HUES6 (cell line): Measurements from ENCODE around the gene OPRM1.

Experiments
- H3K27ac ChIP-seq: 2 replicates; pipeline ENCODE4 v1.7.0; 2013; ENCODE audit warnings: low read depth, mild to moderate bottlenecking, low read length, inconsistent platforms
- H3K27me3 ChIP-seq: 2 replicates; pipeline ENCODE4 v1.6.1; 2013; ENCODE audit warnings: low read length; ENCODE audit not compliant: control insufficient read depth, insufficient read depth
- H3K36me3 ChIP-seq: 2 replicates; pipeline ENCODE4 v1.6.1; 2013; ENCODE audit warnings: low read length; ENCODE audit not compliant: control insufficient read depth, insufficient read depth
- H3K4me1 ChIP-seq: 2 replicates; pipeline ENCODE4 v1.6.1; 2013; ENCODE audit warnings: low read length; ENCODE audit not compliant: control insufficient read depth, insufficient read depth
- H3K4me3 ChIP-seq: 2 replicates; pipeline ENCODE4 v1.5.1; 2013; ENCODE audit warnings: low read depth, low read length
- H3K9ac ChIP-seq: one replicate; pipeline ENCODE4 v1.6.1; 2013; ENCODE audit warnings: mild to moderate bottlenecking, low read length
- H3K9me3 ChIP-seq: 2 replicates; pipeline ENCODE4 v1.6.1; 2013; ENCODE audit warnings: low read depth, low read length; ENCODE audit not compliant: control insufficient read depth, insufficient read depth

OPRM1 gene

DNA sequence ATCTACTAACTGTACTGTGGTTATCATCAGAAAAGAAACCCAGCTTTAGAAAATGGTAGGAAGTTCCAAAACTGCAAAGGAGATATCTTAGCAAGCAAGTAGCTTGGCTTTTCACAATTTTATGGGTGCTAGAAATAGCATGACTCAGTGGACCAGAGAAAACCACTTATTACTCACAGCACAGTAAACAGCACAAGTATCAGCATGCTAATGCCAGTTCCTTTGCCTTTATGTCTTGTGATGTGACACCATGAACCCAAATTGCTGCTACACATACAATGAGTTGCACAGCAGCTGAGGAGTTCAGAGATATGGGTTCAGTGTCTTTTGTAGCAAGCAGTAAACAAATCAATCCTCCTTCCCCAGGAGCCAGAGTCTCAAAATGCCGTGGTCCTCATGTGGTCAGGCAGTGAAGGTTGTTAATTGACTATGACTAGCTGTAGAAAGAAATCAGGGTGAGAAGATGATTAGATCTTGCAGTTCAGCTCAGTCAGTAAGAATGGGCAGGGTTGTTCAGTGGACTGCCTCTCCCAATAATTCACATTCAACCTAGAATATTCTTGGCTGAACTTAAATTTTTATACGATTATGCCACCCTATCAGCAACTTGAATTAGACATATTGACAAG lies 73.3 kb downstream of the OPRM1 start:
- no peak overlapping the region for H3K27ac ChIP-seq
- no peaks in the 10 kb centered on the region for H3K4me1 ChIP-seq
- no peaks in the 10 kb centered on the region for H3K27me3 ChIP-seq
- no peaks in the 10 kb centered on the region for H3K36me3 ChIP-seq
- no peaks in the 10 kb centered on the region for H3K9me3 ChIP-seq
- H3K9ac ChIP-seq: no peak overlapping the region
- H3K4me3 ChIP-seq: no peak overlapping the region

DNA sequence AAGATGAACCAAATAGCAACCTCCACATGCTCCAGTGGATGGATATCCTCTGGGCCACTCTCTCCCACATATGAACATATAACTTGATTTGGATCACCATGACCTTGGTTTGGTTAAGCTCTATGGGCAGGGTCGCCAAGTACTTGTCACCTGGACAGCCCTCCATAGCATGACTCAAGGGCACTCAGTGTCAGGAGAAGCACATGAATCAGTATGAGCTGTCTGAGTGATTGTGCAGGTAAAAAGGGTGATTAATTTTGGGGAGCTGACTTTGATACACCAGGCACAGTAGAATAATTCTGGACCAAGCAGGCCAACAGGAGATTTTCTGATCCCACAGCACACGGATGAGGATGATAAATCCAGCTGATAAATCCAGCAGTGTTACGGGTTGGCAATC lies 74.4 kb downstream of the OPRM1 start:
- Histone ChIP-seq H3K9me3 (no peaks in the 10 kb centered on the region), H3K4me1 (no peaks in the 10 kb centered on the region), H3K9ac (no peak overlapping the region), H3K27me3 (no peaks in the 10 kb centered on the region), H3K27ac (no peak overlapping the region), H3K36me3 (no peaks in the 10 kb centered on the region), H3K4me3 (no peak overlapping the region)

GRCh38 chr6:154117485-154117884 lies 78.4 kb downstream of the OPRM1 start:
- H3K36me3 ChIP-seq: no peaks in the 10 kb centered on the region
- H3K4me1 ChIP-seq: no peaks in the 10 kb centered on the region
- no peak overlapping the region for H3K4me3 ChIP-seq

GRCh38 chr6:154122195-154122925 lies 83.3 kb downstream of the OPRM1 start:
- no peak overlapping the region for H3K27ac ChIP-seq
- no peak overlapping the region for H3K9ac ChIP-seq
- H3K4me3 ChIP-seq: no peak overlapping the region
- H3K27me3 ChIP-seq: no peaks in the 10 kb centered on the region
- H3K36me3 ChIP-seq: no peaks in the 10 kb centered on the region
- peaks cover 3% of the 10 kb centered on the region; the same call in 1 of the 2 replicates for H3K9me3 ChIP-seq
- H3K4me1 ChIP-seq: no peaks in the 10 kb centered on the region

More at GRCh38 chr6:154117485-154117884, 78.4 kb downstream of the OPRM1 start:
- Histone ChIP-seq H3K27ac (no peak overlapping the region), H3K27me3 (no peaks in the 10 kb centered on the region), H3K9ac (no peak overlapping the region), H3K9me3 (no peaks in the 10 kb centered on the region)

GRCh38 chr6:154123155-154123956 lies 84.3 kb downstream of the OPRM1 start:
- H3K4me1 ChIP-seq: peaks cover 6% of the 10 kb centered on the region; the same call in 1 of the 2 replicates
- H3K27me3 ChIP-seq: no peaks in the 10 kb centered on the region
- H3K27ac ChIP-seq: no peak overlapping the region
- H3K9me3 ChIP-seq: peaks cover 3% of the 10 kb centered on the region; the same call in 1 of the 2 replicates
- no peak overlapping the region for H3K9ac ChIP-seq
- H3K36me3 ChIP-seq: no peaks in the 10 kb centered on the region
- no peak overlapping the region for H3K4me3 ChIP-seq

DNA sequence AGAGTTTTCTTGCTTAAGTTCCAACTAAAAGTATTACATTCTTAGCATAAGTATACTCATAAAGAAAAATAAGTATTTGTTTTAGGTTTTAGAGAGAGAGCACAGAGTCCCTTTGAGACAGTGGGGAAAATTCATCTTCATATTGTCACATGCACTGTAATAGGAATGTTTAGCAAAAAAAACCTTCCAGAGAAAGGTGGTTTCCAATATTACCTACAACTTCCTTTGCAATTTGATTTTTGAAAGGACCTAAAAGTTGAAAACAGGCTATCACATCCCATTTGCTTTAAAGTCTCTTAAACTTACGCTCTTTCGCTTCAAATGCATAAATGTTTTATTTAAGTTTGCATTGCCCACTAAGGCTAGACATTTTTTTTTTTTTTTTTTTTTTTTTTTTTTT lies 86.4 kb downstream of the OPRM1 start:
- no peak overlapping the region for H3K4me3 ChIP-seq
- no peaks in the 10 kb centered on the region for H3K27me3 ChIP-seq
- H3K36me3 ChIP-seq: no peaks in the 10 kb centered on the region
- peaks cover 3% of the 10 kb centered on the region; the same call in 1 of the 2 replicates for H3K9me3 ChIP-seq
- H3K27ac ChIP-seq: no peak overlapping the region
- H3K4me1 ChIP-seq: peaks cover 7% of the 10 kb centered on the region; the same call in 1 of the 2 replicates
- no peak overlapping the region for H3K9ac ChIP-seq

DNA sequence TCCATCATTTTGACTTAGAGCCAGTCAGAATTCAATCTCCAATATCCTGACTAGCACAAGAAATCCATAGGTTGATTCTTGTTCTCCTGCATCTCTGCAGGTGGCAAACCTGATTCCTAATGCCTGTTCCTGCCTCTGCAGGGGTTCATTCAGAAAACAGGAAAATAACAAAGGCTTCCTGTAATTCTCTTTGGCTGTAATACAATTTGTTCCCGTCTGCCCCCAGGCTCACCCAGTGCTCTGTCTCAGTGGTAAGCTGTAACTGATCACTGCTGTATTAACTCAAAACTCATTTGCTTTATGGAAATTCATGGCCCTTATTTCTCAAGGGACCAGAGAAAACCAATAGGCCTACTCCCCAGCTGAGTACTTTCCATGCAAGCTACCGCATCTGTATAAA lies 88.6 kb downstream of the OPRM1 start:
- Histone ChIP-seq H3K4me1 (peaks cover 7% of the 10 kb centered on the region; the same call in 1 of the 2 replicates), H3K9ac (no peak overlapping the region), H3K27me3 (no peaks in the 10 kb centered on the region), H3K4me3 (no peak overlapping the region), H3K36me3 (no peaks in the 10 kb centered on the region), H3K27ac (no peak overlapping the region), H3K9me3 (peaks cover 3% of the 10 kb centered on the region; the same call in 1 of the 2 replicates)

GRCh38 chr6:154134471-154135147 lies 95.6 kb downstream of the OPRM1 start:
- H3K27ac ChIP-seq: no peak overlapping the region
- no peaks in the 10 kb centered on the region for H3K9me3 ChIP-seq

GRCh38 chr6:154138793-154139192 lies 99.8 kb downstream of the OPRM1 start:
- Histone ChIP-seq H3K9me3 (no peaks in the 10 kb centered on the region), H3K4me3 (no peak overlapping the region), H3K36me3 (no peaks in the 10 kb centered on the region), H3K27me3 (no peaks in the 10 kb centered on the region), H3K27ac (no peak overlapping the region), H3K4me1 (peaks cover 9% of the 10 kb centered on the region; the same call in 1 of the 2 replicates), H3K9ac (no peak overlapping the region)

More at GRCh38 chr6:154134471-154135147, 95.6 kb downstream of the OPRM1 start:
- Histone ChIP-seq H3K4me1 (peaks cover 6% of the 10 kb centered on the region; the same call in 1 of the 2 replicates), H3K4me3 (no peak overlapping the region), H3K9ac (no peak overlapping the region), H3K36me3 (no peaks in the 10 kb centered on the region), H3K27me3 (no peaks in the 10 kb centered on the region)

DNA sequence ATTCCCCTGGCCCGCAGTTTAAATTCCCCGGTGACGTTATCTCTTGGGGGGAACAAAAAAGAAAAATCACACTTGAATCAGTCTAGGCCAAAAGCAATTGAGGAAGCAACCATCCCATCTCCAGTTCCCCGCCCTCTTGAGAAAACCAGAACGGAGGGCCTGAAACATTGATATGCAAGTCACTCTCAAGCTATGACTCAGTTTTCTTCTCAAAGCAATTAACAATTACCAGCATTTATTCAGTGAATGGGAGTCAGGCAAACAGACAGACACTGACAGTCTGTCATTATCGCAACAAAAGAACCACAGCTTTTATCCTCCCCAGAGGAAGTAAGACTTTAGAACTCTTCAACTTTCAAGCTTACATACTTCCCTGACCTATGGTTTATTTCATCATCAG lies 100.9 kb downstream of the OPRM1 start:
- Histone ChIP-seq H3K4me1 (peaks cover 9% of the 10 kb centered on the region; the same call in 1 of the 2 replicates), H3K36me3 (no peaks in the 10 kb centered on the region), H3K27ac (0 out of 2 replicates have a peak overlapping the region, but pooled peaks have one; percentile 45), H3K9me3 (no peaks in the 10 kb centered on the region), H3K9ac (no peak overlapping the region), H3K27me3 (no peaks in the 10 kb centered on the region), H3K4me3 (no peak overlapping the region)
